Measurements from ENCODE around the gene N4BP3. TPM values are rescaled to one million over a fixed set of nuclear protein-coding genes. Genes with fewer than 3 reads are reported as not detected.
"Not testable (repeated sequence)": the region's sequence is repeated elsewhere in the genome, so short reads cannot be mapped to it uniquely, and the experiment has no call there.

The N4BP3 gene, protein sequence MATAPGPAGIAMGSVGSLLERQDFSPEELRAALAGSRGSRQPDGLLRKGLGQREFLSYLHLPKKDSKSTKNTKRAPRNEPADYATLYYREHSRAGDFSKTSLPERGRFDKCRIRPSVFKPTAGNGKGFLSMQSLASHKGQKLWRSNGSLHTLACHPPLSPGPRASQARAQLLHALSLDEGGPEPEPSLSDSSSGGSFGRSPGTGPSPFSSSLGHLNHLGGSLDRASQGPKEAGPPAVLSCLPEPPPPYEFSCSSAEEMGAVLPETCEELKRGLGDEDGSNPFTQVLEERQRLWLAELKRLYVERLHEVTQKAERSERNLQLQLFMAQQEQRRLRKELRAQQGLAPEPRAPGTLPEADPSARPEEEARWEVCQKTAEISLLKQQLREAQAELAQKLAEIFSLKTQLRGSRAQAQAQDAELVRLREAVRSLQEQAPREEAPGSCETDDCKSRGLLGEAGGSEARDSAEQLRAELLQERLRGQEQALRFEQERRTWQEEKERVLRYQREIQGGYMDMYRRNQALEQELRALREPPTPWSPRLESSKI
- total RNA-seq = 1 to 10 TPM; 5.3 to 5.4 TPM

DNA sequence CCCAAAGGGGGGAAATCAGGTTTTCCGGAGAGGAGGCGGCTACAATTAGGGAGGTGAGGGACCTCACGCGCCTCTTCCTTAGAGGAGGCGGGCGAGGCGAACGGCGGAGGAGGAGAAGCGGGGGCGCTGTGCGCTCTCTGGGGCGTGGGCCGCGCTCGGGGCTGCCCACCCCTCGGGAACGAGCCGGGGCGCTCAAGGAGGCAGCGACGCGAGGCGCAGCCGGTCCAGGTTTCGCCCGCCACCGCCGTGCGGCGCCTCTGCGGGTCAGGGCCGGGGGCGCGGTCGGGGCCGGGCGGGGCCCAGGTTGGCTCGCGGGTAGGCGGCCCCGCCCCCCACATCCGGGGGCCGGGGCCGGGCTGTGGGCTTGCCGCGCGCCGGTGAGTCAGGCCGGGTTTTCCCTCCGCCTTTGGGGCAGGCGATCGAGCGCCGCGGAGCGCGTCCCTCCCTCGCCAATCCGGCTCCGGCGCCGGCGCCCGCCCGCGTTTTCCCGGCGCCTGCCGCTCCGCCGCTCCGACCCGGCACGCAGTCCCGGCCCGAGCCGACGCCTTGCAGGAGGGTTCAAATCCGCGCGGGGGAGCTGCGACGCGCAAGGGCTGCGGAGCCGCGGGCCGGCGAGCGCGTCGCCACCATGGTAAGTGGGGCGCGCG is at the start of gene N4BP3:
TSS of gene N4BP3 (plus strand) at position 392 of the 647 bp plus-strand sequence. CDS start 6,052 bp downstream, outside the sequence.
- peaks cover 40% of the 10 kb centered on the region for H3K4me1 Mint-ChIP-seq
- ATAC-seq (ENCODE audit: low read depth) = peak; percentile 64
- no peaks in the 10 kb centered on the region for H3K9me3 Mint-ChIP-seq
- H3K4me3 Mint-ChIP-seq = peak within 1 kb of the TSS; percentile 95
- peak; percentile 87 for DNase-seq
- H3K27ac Mint-ChIP-seq = peak within 1 kb of the TSS; percentile 73
- peaks cover 33% of the 10 kb centered on the region for H3K27me3 Mint-ChIP-seq
- peaks cover 2% of the 10 kb centered on the region for H3K36me3 Mint-ChIP-seq
- POLR2A ChIA-PET = interaction anchor here (1.9 kb wide), 1 partner anchor 11 kb away, joined by 8 read pairs; no protein-coding TSS in a partner anchor

DNA sequence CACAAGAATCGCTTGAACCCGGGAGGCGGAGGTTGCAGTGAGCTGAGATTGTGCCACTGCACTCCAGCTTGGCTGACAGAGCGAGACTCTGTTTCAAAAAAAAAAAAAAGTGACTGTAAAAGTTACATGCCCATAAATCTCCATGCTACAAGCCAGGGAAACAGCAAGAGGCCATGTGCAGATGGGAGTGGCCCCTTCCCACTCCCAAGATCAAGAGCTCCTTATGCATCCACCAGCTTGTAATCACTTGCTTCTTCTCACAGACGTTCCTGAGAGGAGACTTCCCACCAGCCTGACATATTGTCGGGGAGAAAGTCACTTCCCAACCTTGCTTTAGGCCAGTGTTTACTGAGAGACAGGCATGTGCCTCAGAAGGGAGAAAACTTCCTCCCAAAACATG is 45.6 kb upstream of the N4BP3 start:
- no peak for DNase-seq
- POLR2A ChIA-PET = no interaction called here

DNA sequence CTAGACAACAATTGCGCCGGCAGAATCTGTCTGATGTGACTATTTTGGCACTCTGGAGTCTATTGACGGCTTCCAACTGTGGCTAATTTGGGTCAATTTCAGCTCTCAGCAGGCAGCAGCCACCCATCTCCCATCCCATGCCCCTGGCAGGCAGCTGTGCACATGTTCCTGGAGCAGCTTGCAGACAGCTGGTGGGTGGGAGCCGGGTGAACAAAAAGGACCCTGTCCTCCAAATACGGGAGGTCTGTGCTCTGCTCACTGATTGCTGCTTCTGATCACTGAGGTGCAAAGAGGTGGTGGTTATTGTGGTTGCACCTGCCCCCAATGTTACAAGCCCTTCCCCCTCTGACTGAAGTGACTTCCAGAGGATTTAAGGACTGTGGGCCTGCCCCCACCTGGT is 45.0 kb upstream of the N4BP3 start:
- H3K9me3 Mint-ChIP-seq = no peaks in the 10 kb centered on the region
- peaks cover 9% of the 10 kb centered on the region for H3K4me1 Mint-ChIP-seq
- H3K27ac Mint-ChIP-seq = no peak overlapping the region
- POLR2A ChIA-PET = no interaction called here
- ATAC-seq (ENCODE audit: low read depth) (peak; percentile 42), DNase-seq (no peak)
- H3K4me3 Mint-ChIP-seq = no peak overlapping the region
- no peaks in the 10 kb centered on the region for H3K36me3 Mint-ChIP-seq
- peaks cover 12% of the 10 kb centered on the region for H3K27me3 Mint-ChIP-seq

More for the DNA sequence above, 45.6 kb upstream of the N4BP3 start:
- Mint-ChIP-seq H3K9me3 (no peaks in the 10 kb centered on the region), H3K36me3 (no peaks in the 10 kb centered on the region), H3K4me3 (no peak overlapping the region), H3K4me1 (peaks cover 10% of the 10 kb centered on the region), H3K27me3 (peaks cover 12% of the 10 kb centered on the region), H3K27ac (no peak overlapping the region)
- ATAC-seq (ENCODE audit: low read depth) = no peak

DNA sequence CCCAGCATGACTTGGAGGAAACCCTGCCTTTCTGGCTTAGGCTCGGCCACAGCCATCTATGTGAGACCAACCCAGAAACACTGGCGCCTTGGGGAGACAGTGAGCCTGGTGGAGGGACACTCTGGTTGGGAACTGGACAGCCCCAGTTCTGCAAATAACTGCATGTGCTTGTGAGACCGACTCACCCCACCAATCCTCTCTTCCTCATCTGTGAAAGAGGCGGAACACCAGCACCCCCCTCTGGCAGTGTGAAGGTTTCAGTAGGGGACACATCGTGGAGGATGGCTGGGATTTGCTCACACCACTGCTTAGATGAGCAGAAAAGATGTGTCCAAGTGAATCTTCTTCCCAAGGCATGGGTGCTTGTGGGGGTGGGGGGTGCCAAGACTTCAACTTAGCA is 43.4 kb upstream of the N4BP3 start:
- no peak overlapping the region for H3K27ac Mint-ChIP-seq
- DNase-seq (peak; percentile 53), ATAC-seq (ENCODE audit: low read depth) (peak; percentile 74)
- peaks cover 9% of the 10 kb centered on the region for H3K4me1 Mint-ChIP-seq
- no peaks in the 10 kb centered on the region for H3K9me3 Mint-ChIP-seq
- H3K36me3 Mint-ChIP-seq = no peaks in the 10 kb centered on the region
- POLR2A ChIA-PET = no interaction called here
- no peak overlapping the region for H3K4me3 Mint-ChIP-seq
- H3K27me3 Mint-ChIP-seq = peaks cover 10% of the 10 kb centered on the region

DNA sequence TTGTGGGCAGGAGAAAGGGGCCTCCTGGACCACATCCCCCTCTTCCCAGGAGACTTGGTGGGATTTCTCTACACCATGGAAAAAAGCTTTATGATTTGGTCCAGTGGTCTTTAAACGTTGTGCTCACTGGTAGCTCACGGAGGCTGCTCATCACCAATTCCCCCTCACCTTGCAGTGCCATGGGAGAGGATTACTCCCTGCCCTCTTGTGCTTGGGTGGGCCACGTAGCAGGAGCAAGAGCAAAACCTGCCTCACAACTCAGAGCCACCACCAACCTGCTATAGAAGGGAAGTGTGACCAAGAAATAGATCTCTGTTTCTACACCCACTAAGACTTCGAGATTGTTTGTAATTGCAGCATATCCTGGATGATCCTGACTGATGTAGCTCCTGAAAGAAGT is 42.2 kb upstream of the N4BP3 start:
- DNase-seq (no peak), ATAC-seq (ENCODE audit: low read depth) (no peak)
- Mint-ChIP-seq H3K9me3 (no peaks in the 10 kb centered on the region), H3K4me1 (peaks cover 12% of the 10 kb centered on the region), H3K27me3 (peaks cover 10% of the 10 kb centered on the region), H3K4me3 (no peak overlapping the region), H3K36me3 (no peaks in the 10 kb centered on the region), H3K27ac (no peak overlapping the region)
- POLR2A ChIA-PET = no interaction called here

DNA sequence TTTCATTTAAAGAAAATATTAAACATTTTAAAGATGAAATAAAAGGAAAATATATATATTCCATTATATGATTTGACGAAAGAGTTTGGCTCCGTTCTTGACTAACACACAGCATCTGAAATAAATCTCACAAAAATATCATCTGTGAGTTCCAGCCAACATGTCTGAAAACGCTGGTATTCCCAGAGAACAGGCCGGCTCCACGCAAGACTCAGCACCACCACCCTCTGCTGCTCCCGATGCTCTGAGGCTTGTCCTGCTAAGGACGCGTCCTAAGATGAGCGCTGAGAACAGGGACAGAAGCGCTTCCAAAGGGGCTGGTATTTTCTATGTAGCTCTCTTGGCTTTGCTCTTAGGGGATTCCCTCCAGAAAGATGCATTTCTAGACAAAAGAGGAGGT is 40.6 kb upstream of the N4BP3 start:
- peaks cover 7% of the 10 kb centered on the region for H3K27me3 Mint-ChIP-seq
- H3K36me3 Mint-ChIP-seq = no peaks in the 10 kb centered on the region
- DNase-seq (no peak), ATAC-seq (ENCODE audit: low read depth) (no peak)
- H3K9me3 Mint-ChIP-seq = no peaks in the 10 kb centered on the region
- no peak overlapping the region for H3K27ac Mint-ChIP-seq
- no peak overlapping the region for H3K4me3 Mint-ChIP-seq
- H3K4me1 Mint-ChIP-seq = peaks cover 13% of the 10 kb centered on the region
- POLR2A ChIA-PET = no interaction called here

DNA sequence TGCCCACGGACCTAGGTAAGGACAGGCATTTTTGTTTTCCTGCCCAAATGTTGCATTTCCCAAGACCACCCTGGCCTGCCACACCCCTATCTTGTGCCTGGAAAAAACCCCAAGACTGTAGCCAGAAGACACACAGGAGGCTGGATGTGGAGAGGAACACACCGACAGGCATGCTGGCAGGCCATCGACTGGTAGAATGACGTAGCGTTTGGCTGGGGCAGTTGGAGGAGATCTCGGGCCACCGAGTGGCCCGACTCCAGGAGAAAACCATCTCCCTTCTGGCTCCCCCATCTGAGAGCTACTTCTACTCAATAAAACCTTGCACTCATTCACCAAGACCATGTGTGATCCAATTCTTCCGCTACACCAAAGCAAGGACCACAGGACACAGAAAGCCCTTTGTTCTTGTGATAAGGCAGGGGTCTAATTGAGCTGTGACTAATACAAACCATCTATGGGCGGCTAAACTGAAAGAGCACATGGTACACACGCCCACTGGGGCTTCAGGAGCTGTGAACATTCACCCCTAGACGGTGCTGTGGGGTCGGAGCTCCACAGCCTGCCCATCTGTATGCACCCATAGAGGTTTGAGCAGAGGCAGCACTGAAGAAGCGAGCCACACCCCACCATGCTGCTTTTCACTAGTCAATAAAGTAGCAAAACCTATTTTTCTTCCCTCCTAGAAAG is 38.9 kb upstream of the N4BP3 start:
- DNase-seq (no peak), ATAC-seq (ENCODE audit: low read depth) (no peak)
- POLR2A ChIA-PET = interaction anchor here (2.0 kb wide), 1 partner anchor 79 kb away, joined by 7 read pairs; the partner anchor contains the start of gene NHP2
- no peaks in the 10 kb centered on the region for H3K27me3 Mint-ChIP-seq
- no peak overlapping the region for H3K27ac Mint-ChIP-seq
- H3K4me1 Mint-ChIP-seq = peaks cover 5% of the 10 kb centered on the region
- no peaks in the 10 kb centered on the region for H3K9me3 Mint-ChIP-seq
- no peaks in the 10 kb centered on the region for H3K36me3 Mint-ChIP-seq
- no peak overlapping the region for H3K4me3 Mint-ChIP-seq

DNA sequence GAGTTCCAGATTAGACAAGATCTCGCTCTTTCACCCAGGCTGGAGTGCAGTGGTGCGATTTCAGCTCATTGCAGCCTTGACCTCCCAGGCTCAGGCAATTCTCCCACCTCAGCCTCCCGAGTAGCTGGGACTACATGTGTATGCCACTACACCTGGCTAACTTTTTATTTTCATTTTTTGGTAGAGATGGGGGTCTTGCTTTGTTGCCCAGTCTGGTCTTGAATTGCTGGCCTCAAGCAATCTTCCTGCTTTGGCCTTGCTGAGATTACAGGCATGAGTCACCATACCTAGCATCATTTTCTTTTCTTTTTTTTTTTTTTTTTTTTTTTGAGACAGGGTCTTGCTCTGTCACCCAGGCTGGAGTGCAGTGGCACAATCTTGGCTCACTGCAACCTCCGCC is 36.4 kb upstream of the N4BP3 start:
- not testable (repeated sequence) for ATAC-seq (ENCODE audit: low read depth); H3K27me3 Mint-ChIP-seq; H3K9me3 Mint-ChIP-seq; H3K4me3 Mint-ChIP-seq; H3K36me3 Mint-ChIP-seq; H3K27ac Mint-ChIP-seq; DNase-seq; H3K4me1 Mint-ChIP-seq
- POLR2A ChIA-PET = interaction anchor here (2.0 kb wide), 1 partner anchor 45 kb away, joined by 9 read pairs; no protein-coding TSS in a partner anchor

DNA sequence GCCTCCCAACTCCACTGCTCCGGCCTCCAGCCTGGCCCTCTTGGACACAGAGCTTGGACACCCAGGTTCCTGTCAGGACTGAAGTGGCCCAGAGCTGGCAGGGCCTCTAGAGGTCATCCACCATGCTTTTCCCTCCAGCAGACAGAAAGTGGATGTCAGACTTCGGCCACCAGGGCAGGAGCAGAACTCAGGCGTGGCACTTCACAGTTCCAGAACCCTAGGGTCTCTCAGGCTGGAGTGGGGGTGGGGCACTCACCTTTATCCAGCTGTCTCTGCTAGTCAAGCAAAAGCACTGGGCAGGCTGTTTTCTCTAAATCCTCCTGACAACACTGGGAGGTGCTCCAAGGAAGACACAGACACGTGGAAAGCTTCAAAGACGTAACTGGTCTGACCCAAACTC is 35.6 kb upstream of the N4BP3 start:
- no peaks in the 10 kb centered on the region for H3K36me3 Mint-ChIP-seq
- DNase-seq (no peak), ATAC-seq (ENCODE audit: low read depth) (no peak)
- peaks cover 2% of the 10 kb centered on the region for H3K27me3 Mint-ChIP-seq
- no peaks in the 10 kb centered on the region for H3K9me3 Mint-ChIP-seq
- POLR2A ChIA-PET = no interaction called here
- H3K27ac Mint-ChIP-seq = no peak overlapping the region
- peaks cover 5% of the 10 kb centered on the region for H3K4me1 Mint-ChIP-seq
- H3K4me3 Mint-ChIP-seq = no peak overlapping the region

DNA sequence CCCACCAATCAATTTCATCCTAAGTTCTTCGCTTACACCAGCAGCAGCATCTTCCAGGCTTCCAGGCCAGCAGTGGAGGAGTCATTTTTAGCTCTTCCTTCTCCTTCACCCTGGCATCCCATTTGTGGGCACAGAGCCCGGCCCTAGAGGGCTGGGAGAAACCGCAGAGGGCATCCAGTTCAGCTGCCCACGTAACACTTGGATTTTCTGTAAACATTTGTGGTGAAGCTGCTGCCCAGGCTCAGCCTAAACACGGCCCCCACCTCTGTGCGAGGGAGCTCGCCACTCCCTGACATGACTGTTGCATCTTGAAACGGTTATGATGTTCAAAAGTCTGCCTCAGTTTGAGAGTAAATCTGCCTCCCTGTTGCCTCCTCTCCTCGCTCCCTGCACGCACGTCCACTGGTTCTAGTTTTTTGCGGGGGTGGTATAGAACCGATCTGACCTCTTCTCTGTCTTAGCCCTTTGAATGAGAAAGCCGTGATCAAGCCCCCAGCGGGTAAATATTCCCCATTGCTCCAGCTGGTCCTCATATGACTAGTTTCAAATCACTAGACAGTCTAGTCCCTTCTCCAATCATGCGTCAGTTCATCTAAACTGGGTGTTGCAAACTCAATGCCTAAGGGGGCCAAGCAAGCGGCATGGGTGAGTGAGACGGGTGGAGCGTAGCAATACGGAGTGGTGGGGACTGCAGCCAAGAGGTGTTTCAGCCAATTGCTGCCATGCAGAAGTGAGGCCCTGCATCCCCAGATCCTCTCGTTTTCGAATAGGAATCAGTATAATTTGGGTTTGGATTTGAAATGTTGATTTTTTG is 34.9 kb upstream of the N4BP3 start:
- Mint-ChIP-seq H3K27me3 (peaks cover 2% of the 10 kb centered on the region), H3K36me3 (no peaks in the 10 kb centered on the region), H3K9me3 (no peaks in the 10 kb centered on the region), H3K27ac (no peak overlapping the region), H3K4me3 (no peak overlapping the region), H3K4me1 (peaks cover 5% of the 10 kb centered on the region)
- DNase-seq (no peak), ATAC-seq (ENCODE audit: low read depth) (no peak)
- POLR2A ChIA-PET = no interaction called here

DNA sequence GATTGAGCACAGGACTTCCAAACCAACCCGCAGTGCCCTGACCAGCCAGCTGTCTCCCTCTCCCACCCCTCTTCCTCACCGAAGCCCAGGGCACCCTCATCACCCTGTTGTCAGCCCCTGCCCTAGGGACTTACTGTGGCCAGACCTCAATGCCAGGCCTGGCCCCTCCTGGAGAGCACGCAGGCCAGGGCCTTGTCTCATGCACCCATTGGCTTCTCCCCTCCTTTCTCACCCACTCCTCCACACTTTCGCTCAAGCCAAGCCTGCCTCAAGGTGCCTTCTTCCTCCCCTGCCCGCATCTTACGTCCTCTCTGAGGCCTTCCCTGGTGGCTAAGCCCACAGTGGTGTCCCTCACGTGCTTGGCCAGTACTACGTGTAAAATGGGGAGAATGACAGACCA is 33.3 kb upstream of the N4BP3 start:
- no peaks in the 10 kb centered on the region for H3K9me3 Mint-ChIP-seq
- H3K4me1 Mint-ChIP-seq = peaks cover 8% of the 10 kb centered on the region
- peaks cover 11% of the 10 kb centered on the region for H3K27me3 Mint-ChIP-seq
- H3K4me3 Mint-ChIP-seq = no peak overlapping the region
- no peaks in the 10 kb centered on the region for H3K36me3 Mint-ChIP-seq
- DNase-seq = no peak
- POLR2A ChIA-PET = no interaction called here
- no peak overlapping the region for H3K27ac Mint-ChIP-seq
- no peak for ATAC-seq (ENCODE audit: low read depth)

DNA sequence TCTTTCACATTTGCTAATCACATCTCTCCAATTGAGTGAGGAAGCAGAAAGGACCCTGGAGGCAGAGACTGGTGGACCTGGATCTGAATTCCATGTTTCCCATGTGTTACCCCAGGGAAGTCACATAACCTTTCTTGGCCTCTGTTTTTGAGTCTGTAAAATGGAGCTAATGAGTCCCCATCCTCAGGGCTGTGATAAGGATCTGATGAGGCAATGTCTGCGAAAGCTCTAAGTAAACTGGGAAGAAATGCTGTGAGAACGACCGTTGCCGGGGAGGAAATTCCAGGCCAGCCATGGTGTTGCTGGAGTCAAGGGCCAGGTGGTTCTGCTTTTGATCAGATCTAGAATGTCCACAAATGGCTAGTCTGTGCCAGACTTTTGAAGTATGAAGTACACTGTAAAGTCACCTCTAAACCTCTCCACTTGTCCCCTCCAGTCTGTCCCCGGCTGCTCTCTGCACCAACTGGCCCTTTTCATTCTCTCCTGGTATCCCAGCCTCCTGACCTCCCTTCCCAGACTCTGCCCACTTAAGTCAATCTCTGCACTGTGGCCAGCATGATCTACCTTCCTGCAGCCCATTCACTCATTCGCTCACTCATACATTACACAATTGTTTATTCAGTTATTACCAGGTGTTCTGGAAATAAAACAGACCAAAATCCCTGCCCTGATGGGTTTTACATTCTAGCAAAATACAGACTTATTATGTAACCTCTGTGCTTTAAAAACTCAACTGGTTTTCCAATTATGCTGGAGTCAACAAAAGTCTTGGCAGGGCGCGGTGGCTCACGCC is 32.5 kb upstream of the N4BP3 start:
- POLR2A ChIA-PET = no interaction called here
- no peak for DNase-seq

More for the DNA sequence above, 32.5 kb upstream of the N4BP3 start:
- Mint-ChIP-seq H3K27me3 (peaks cover 11% of the 10 kb centered on the region), H3K9me3 (no peaks in the 10 kb centered on the region), H3K36me3 (no peaks in the 10 kb centered on the region), H3K4me3 (no peak overlapping the region), H3K4me1 (peaks cover 7% of the 10 kb centered on the region), H3K27ac (no peak overlapping the region)
- ATAC-seq (ENCODE audit: low read depth) = no peak

All from activated naive CD8-positive, alpha-beta T cell treated with anti-CD3 and anti-CD28 coated beads, Interleukin-2, amount 10 ng/mL, durations not matched to agents 7 days and 5 days (primary cell).